ENCODE measurements around the gene WIPI1. TPM values are rescaled to one million over a fixed set of nuclear protein-coding genes. Genes with fewer than 3 reads are reported as not detected.

Gene WIPI1
- total and polyA plus RNA-seq, 2 of the 13 experiments (the other 11 are each of a cell fraction or from before 2014, with no cell fraction given) = 29.4 to 141 TPM

GRCh38 chr17:68378268-68379176, 78.8 kb downstream of the WIPI1 start (continued):
- peak; percentile 54 for TF ChIP-seq HNF1A (IDR thresholded peaks at IDR 0.05; ENCODE audit: low read depth)
- TF ChIP-seq HNF1A (CRISPR knock-in tag; IDR thresholded peaks at IDR 0.05; ENCODE audit: borderline replicate concordance) = peak; percentile 25
- TF ChIP-seq MLX (CRISPR knock-in tag; IDR thresholded peaks at IDR 0.05) = peak; percentile 91
- TF ChIP-seq ZNF850 (CRISPR knock-in tag; conservative IDR thresholded peaks at IDR 0.05) = no peak
- TF ChIP-seq ZKSCAN8 (CRISPR knock-in tag; IDR thresholded peaks at IDR 0.05; ENCODE audit: borderline replicate concordance) = no peak; the same call in none of the 2 replicates
- TF ChIP-seq AKAP8 (CRISPR knock-in tag; IDR thresholded peaks at IDR 0.05) = 0 out of 2 replicates have a peak, but pooled peaks have one; percentile 30
- peak; percentile 86; the same call in 1 of the 2 replicates for TF ChIP-seq ZBTB3 (CRISPR knock-in tag; IDR thresholded peaks at IDR 0.05; ENCODE audit: borderline replicate concordance, low read depth)
- 0 out of 2 replicates have a peak, but pooled peaks have one; percentile 5 for TF ChIP-seq RFXAP (CRISPR knock-in tag; IDR thresholded peaks at IDR 0.05; ENCODE audit: borderline replicate concordance)
- 0 out of 2 replicates have a peak, but pooled peaks have one; percentile 30 for TF ChIP-seq ZNF816 (CRISPR knock-in tag; IDR thresholded peaks at IDR 0.05; ENCODE audit: borderline replicate concordance)
- TF ChIP-seq MAFG (CRISPR knock-in tag; IDR thresholded peaks at IDR 0.05) = peak; percentile 49; the same call in 1 of the 2 replicates
- TF ChIP-seq SMAD9 (CRISPR knock-in tag; IDR thresholded peaks at IDR 0.05) = no peak
- TF ChIP-seq ZNF530 (CRISPR knock-in tag; IDR thresholded peaks at IDR 0.05; ENCODE audit: low read depth) = no peak
- TF ChIP-seq, protein P1, sequence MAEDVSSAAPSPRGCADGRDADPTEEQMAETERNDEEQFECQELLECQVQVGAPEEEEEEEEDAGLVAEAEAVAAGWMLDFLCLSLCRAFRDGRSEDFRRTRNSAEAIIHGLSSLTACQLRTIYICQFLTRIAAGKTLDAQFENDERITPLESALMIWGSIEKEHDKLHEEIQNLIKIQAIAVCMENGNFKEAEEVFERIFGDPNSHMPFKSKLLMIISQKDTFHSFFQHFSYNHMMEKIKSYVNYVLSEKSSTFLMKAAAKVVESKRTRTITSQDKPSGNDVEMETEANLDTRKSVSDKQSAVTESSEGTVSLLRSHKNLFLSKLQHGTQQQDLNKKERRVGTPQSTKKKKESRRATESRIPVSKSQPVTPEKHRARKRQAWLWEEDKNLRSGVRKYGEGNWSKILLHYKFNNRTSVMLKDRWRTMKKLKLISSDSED (CRISPR knock-in tag; IDR thresholded peaks at IDR 0.05) = no peak
- TF ChIP-seq TBL1XR1 (IDR thresholded peaks at IDR 0.05; ENCODE audit: borderline replicate concordance, low read length, partially characterized antibody) = peak; percentile 80
- peak; percentile 54 for TF ChIP-seq ARNT2 (CRISPR knock-in tag; IDR thresholded peaks at IDR 0.05; ENCODE audit: low read depth)
- TF ChIP-seq LCORL (IDR thresholded peaks at IDR 0.05) = peak; percentile 96
- peak; percentile 99 for TF ChIP-seq LCORL (CRISPR knock-in tag; IDR thresholded peaks at IDR 0.05)
- TF ChIP-seq SNRNP70 (IDR thresholded peaks at IDR 0.05; ENCODE audit: low read depth, low read length) = no peak
- TF ChIP-seq RORA (CRISPR knock-in tag; IDR thresholded peaks at IDR 0.05) = no peak
- TF ChIP-seq FOXA1 (IDR thresholded peaks at IDR 0.05) = no peak
- peak; percentile 91 for TF ChIP-seq FOXA1 (CRISPR knock-in tag; IDR thresholded peaks at IDR 0.05)
- TF ChIP-seq MBD4 (IDR thresholded peaks at IDR 0.05; ENCODE audit: borderline replicate concordance, low read length) = 0 out of 2 replicates have a peak, but pooled peaks have one; percentile 42
- peak; percentile 22; the same call in 1 of the 2 replicates for TF ChIP-seq TBX3 (IDR thresholded peaks at IDR 0.05; ENCODE audit: borderline replicate concordance)
- TF ChIP-seq ZNF724P (CRISPR knock-in tag; IDR thresholded peaks at IDR 0.05; ENCODE audit: borderline replicate concordance) = peak; percentile 39
- peak; percentile 88; the same call in 1 of the 2 replicates for TF ChIP-seq ZBTB20 (CRISPR knock-in tag; IDR thresholded peaks at IDR 0.05; ENCODE audit: borderline replicate concordance, low read depth)

Measured in HepG2 (cell line).